ENCODE results near the gene TMEM181. TPM values are rescaled to one million over a fixed set of nuclear protein-coding genes. Genes with fewer than 3 reads are reported as not detected.

The TMEM181 gene
- total RNA-seq, 1 experiment from 2014 or later, result 38.0 TPM

- Histone ChIP-seq H3K4me1 (ENCODE audit: control insufficient read depth, insufficient read depth, low read length) (peaks cover 10% of the 10 kb centered on the region; the same call in 1 of the 2 replicates), H3K27me3 (ENCODE audit: control insufficient read depth, insufficient read depth, low read length) (no peaks in the 10 kb centered on the region), H3K9me3 (ENCODE audit: control insufficient read depth, insufficient read depth, low read depth, low read length) (no peaks in the 10 kb centered on the region), H3K4me3 (ENCODE audit: low read depth in 2 of 2, low read length in 2 of 2) (no peak overlapping the region), H3K36me3 (ENCODE audit: control insufficient read depth, insufficient read depth, low read length) (no peaks in the 10 kb centered on the region), H3K27ac (ENCODE audit: low read length) (no peak overlapping the region)
- in situ Hi-C loops (cut with HindIII; ENCODE audit: low pct_unique_long_range_greater_than_20kb, low sequenced_read_pairs), result no loop called here
- DNase-seq (ENCODE audit: low read depth, low spot score) (no peak), ATAC-seq (no peak)
- ChIA-PET CTCF (no interaction called here), POLR2A (no interaction called here)
- no peak for TF ChIP-seq CTCF (IDR thresholded peaks at IDR 0.05)
- no peak for TF ChIP-seq TCF7L2 (IDR thresholded peaks at IDR 0.05; ENCODE audit: low read depth, low read length)
- intact Hi-C loops (cut with micrococcal nuclease; ENCODE audit: unreplicated experiment), result no loop called here
- BruUV-seq (replicated peaks), result no TSS peak
Measured at GRCh38 chr6:158571826-158572652, 12.1 kb downstream of the TMEM181 start.

- TF ChIP-seq POLR2AphosphoS5 (IDR thresholded peaks at IDR 0.05; ENCODE audit: low read depth, low read length), result no peak
- no peak for TF ChIP-seq CTCF (IDR thresholded peaks at IDR 0.05)
- TF ChIP-seq TCF7L2 (IDR thresholded peaks at IDR 0.05; ENCODE audit: low read depth, low read length), result no peak
- intact Hi-C loops (cut with micrococcal nuclease; ENCODE audit: unreplicated experiment), result no loop called here
- in situ Hi-C loops (cut with HindIII; ENCODE audit: low pct_unique_long_range_greater_than_20kb, low sequenced_read_pairs), result no loop called here
- H3K4me1 ChIP-seq (ENCODE audit: control insufficient read depth, insufficient read depth, low read length), result peaks cover 4% of the 10 kb centered on the region; the same call in 1 of the 2 replicates
- no TSS peak for BruUV-seq (replicated peaks)
- ATAC-seq (no peak), DNase-seq (ENCODE audit: low read depth, low spot score) (no peak)
- ChIA-PET CTCF (interaction anchor here (0.6 kb wide), 1 partner anchor 357 kb away, joined by 3 read pairs; no protein-coding TSS in a partner anchor), POLR2A (no interaction called here)
- no peaks in the 10 kb centered on the region for H3K36me3 ChIP-seq (ENCODE audit: control insufficient read depth, insufficient read depth, low read length)
- H3K4me3 ChIP-seq (ENCODE audit: low read depth in 2 of 2, low read length in 2 of 2), result no peak overlapping the region
- no peaks in the 10 kb centered on the region for H3K9me3 ChIP-seq (ENCODE audit: control insufficient read depth, insufficient read depth, low read depth, low read length)
- no peaks in the 10 kb centered on the region for H3K27me3 ChIP-seq (ENCODE audit: control insufficient read depth, insufficient read depth, low read length)
- H3K27ac ChIP-seq (ENCODE audit: low read length), result no peak overlapping the region
Measured at GRCh38 chr6:158572653-158573541, 13.0 kb downstream of the TMEM181 start.

GRCh38 chr6:158573542-158573931 lies 13.6 kb downstream of the TMEM181 start:
- DNase-seq (ENCODE audit: low read depth, low spot score) (no peak), ATAC-seq (no peak)
- no peak for TF ChIP-seq REST (IDR thresholded peaks at IDR 0.05; ENCODE audit: insufficient read depth in 1 of 2, low read depth in 2 of 2, low read length in 1 of 2)
- no peak for TF ChIP-seq CTCF (IDR thresholded peaks at IDR 0.05)
- TF ChIP-seq SIN3A (IDR thresholded peaks at IDR 0.05; ENCODE audit: borderline replicate concordance, insufficient read depth, low read depth, low read length), result no peak
- no peak for TF ChIP-seq POLR2AphosphoS5 (IDR thresholded peaks at IDR 0.05; ENCODE audit: low read depth, low read length)
- TF ChIP-seq TCF7L2 (IDR thresholded peaks at IDR 0.05; ENCODE audit: low read depth, low read length), result no peak
- BruUV-seq (replicated peaks), result no TSS peak
- Histone ChIP-seq H3K27me3 (ENCODE audit: control insufficient read depth, insufficient read depth, low read length) (no peaks in the 10 kb centered on the region), H3K27ac (ENCODE audit: low read length) (no peak overlapping the region), H3K4me3 (ENCODE audit: low read depth in 2 of 2, low read length in 2 of 2) (no peak overlapping the region), H3K9me3 (ENCODE audit: control insufficient read depth, insufficient read depth, low read depth, low read length) (no peaks in the 10 kb centered on the region), H3K36me3 (ENCODE audit: control insufficient read depth, insufficient read depth, low read length) (no peaks in the 10 kb centered on the region), H3K4me1 (ENCODE audit: control insufficient read depth, insufficient read depth, low read length) (peaks cover 3% of the 10 kb centered on the region; the same call in 1 of the 2 replicates)
- intact Hi-C loops (cut with micrococcal nuclease; ENCODE audit: unreplicated experiment), result no loop called here
- ChIA-PET POLR2A (no interaction called here), CTCF (interaction anchor here (0.6 kb wide), 1 partner anchor 358 kb away, joined by 3 read pairs; no protein-coding TSS in a partner anchor)
- in situ Hi-C loops (cut with HindIII; ENCODE audit: low pct_unique_long_range_greater_than_20kb, low sequenced_read_pairs), result no loop called here

All from Panc1 (cell line).